GM12874 (cell line): ENCODE measurements around the gene MYLK.

Experiments
- TF ChIP-seq, protein P1 (sequence below): IDR thresholded peaks from 2 replicates; pipeline ENCODE4 v1.5.1; 2011; ENCODE audit warnings: low read depth, mild to moderate bottlenecking, control low read depth, low read length, moderate library complexity; ENCODE audit not compliant: insufficient read depth

Gene MYLK

DNA sequence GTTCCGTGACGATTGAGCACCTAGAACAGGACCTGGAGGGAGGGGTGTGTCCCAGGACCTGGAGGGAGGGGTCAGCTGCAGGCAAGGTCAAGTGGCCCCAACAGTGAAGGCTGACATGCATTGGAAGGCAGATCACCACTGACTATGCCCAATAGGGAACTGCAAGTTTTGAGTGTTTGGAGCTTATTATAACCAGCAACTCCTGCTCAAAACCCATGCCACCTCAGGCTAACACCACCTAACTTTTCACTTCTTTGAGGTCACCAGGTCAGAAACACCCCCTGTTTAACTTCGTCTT, 93.1 kb downstream of the MYLK start:
- TF ChIP-seq, protein P1, sequence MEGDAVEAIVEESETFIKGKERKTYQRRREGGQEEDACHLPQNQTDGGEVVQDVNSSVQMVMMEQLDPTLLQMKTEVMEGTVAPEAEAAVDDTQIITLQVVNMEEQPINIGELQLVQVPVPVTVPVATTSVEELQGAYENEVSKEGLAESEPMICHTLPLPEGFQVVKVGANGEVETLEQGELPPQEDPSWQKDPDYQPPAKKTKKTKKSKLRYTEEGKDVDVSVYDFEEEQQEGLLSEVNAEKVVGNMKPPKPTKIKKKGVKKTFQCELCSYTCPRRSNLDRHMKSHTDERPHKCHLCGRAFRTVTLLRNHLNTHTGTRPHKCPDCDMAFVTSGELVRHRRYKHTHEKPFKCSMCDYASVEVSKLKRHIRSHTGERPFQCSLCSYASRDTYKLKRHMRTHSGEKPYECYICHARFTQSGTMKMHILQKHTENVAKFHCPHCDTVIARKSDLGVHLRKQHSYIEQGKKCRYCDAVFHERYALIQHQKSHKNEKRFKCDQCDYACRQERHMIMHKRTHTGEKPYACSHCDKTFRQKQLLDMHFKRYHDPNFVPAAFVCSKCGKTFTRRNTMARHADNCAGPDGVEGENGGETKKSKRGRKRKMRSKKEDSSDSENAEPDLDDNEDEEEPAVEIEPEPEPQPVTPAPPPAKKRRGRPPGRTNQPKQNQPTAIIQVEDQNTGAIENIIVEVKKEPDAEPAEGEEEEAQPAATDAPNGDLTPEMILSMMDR = no peak

DNA sequence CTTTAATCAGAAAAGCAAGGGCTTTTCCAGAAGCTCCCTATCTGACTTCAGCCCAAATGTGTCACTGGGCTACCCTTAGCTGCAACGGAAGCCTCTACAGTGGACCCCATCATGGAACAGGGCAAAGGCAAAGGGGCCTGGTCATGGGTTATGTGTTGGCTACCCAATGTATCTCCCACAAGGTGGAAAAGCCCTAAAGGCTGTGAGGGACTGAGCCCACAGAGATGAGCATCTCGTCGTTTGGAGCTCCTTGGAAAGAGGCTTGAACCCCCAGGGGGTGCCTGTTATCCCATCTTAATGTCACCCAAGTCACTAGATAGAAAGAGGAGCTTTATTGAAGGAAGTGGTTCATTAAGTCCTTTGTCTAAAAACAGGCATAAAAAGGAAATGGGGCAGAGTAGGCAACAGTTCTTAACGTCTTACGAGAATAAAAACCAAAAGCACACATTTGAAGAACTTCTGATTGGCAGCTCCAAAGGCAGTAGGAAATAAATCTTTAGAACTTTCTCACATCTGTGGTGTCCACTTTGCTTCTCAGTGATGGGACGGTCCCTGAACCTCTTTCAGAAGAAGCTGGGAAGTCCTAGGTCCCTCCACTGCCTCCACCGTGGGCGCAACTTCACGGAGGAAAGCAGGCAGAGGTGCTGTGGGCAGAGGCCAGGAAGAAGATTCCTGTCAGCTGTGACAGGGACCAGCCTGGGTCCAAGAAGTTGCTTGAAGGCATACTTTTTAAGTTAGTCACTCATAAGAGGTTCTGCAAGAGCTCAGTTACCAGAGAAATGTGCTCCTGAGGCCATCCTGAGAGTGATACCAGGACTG, 93.7 kb downstream of the MYLK start:
- TF ChIP-seq, protein P1 = no peak

DNA sequence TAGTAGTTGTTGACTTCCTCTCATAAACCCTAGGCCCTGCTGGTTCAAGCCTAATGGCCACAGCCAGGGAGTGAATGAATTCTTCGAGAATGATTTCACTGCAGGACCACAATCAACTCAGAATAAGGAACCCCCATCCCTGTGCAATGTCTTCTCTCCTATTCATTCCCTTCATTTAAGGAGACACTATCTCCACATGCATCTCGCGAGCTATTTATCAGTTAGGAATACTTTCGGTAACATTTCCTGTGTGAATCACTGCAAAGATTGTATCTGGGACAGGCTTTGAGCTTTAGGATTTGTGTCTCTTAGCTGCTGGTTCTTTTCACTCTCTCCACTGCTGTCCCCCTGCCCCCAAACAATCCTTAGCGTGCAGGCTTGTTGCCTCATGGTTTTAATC, 94.4 kb downstream of the MYLK start:
- TF ChIP-seq, protein P1 = no peak

DNA sequence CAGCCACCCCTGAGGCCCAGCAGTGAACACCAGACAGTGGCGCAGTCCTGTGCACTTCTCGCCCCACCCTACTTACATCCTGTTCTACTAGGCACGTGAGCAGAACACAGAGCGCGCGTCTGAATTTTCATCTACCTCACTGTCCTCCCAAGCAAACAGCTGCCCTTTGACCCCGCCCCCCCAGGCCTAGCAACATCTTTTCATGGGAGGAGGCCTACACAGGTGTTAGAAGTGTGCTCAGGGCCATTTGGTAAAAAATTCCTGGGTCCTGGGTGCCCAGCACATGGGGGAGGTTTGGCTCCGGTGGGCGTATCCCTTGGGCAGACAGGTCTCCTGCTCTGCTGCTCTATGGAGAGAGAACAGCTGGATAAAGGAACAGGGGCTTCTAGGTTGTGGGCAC, 95.0 kb downstream of the MYLK start:
- TF ChIP-seq, protein P1 = no peak

DNA sequence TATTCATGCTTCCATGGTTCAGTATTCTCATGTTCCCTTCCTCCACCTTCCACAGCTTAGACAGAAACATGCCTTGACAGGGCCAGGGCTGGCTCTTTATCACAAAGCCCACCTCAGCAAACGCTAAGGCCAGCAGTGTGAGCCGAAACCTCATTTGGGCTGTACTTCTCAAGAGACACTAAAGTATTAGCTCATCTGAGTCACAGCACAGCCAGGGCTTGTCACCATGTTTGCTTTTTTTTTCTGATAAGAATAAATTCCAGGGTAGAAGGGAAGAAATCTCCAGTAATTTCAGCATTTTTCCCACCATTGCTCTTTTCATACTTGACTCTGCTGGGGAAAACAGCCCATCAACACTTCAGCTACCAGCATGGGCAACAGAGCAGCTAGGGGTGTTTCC, 95.4 kb downstream of the MYLK start:
- TF ChIP-seq, protein P1 = no peak

DNA sequence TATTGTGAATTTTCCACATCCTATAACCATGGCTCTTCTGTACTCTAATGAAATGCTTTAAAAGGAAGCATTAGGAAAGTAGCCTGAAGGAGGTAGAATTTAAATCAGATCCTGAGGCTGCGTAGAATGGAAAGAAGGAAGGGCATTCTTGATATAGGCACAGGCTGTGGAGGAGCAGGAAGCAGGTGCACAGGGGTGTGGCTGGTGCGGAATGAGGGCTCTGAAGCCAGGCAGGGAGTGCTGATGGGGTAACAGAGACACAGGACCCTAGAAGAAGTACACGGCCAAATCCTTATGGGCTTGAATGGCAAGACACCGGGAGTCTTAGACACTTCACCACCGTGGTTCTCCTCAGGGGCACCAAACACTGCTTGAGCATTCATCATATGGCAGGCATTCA, 97.0 kb downstream of the MYLK start:
- TF ChIP-seq, protein P1 = no peak

DNA sequence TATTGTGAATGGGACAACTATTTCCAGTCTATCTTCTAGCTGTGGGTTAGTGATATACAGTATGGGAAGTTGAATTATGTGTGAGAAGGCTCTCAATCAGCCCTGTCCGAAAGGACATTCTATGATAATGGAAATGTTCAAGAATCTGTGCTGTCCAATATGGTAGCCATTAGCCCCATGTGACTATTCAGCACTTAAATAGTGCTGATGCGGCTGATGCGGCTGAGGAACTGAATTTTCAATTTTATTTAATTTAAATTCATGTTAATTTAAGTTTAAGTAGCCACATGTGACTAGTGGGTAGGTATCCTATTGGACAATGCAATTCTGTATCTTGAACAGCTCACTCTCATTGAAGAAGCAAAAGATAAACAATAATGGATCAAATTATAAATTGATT, 98.5 kb downstream of the MYLK start:
- TF ChIP-seq, protein P1 = no peak
